Uterus (tissue), 2 donors: Measurements from ENCODE around the gene AJAP1.

ENCODE experiments used
- CTCF ChIP-seq, 4 experiments: fragments of 200-600 bp in 2 of 4; fragments of 450-650 bp in 2 of 4; sonication (generic) in 2 of 4; IDR thresholded peaks; one replicate each; pipeline ENCODE4 v1.5.1; 2016 to 2019; ENCODE audit warnings: antibody characterized with exemption in 4 of 4, mild to moderate bottlenecking in 2 of 4, moderate library complexity in 1 of 4
- POLR2A ChIP-seq, 2 donors: fragments of 450-650 bp; IDR thresholded peaks; one replicate each; pipeline ENCODE4 v1.6.1; 2016; ENCODE audit warnings: antibody characterized with exemption in 2 of 2, mild to moderate bottlenecking in 1 of 2, moderate library complexity in 1 of 2

GRCh38 chr1:4636644-4637380, 17.6 kb upstream of the AJAP1 start:
- no peak for TF ChIP-seq CTCF (IDR thresholded peaks at IDR 0.05)
- no peak for TF ChIP-seq POLR2A (IDR thresholded peaks at IDR 0.05)
